GM19099 (cell line): ENCODE measurements around the gene DPH3.

Experiments used
- POLR2A ChIP-seq: IDR thresholded peaks from 3 replicates; pipeline ENCODE4 v1.6.1; 2011; ENCODE audit warnings: low read depth; ENCODE audit not compliant: insufficient read length; ENCODE audit errors: extremely low read depth

Gene DPH3

GRCh38 chr3:16297997-16298885 is 33.5 kb upstream of the DPH3 start:
- no peak for TF ChIP-seq POLR2A

- no peak for TF ChIP-seq POLR2A
These were observed 30.7 kb upstream of the DPH3 start for GRCh38 chr3:16295298-16295890.

GRCh38 chr3:16294844-16295243 is 30.1 kb upstream of the DPH3 start:
- TF ChIP-seq POLR2A: no peak

- no peak for TF ChIP-seq POLR2A
These were observed 26.1 kb upstream of the DPH3 start for GRCh38 chr3:16290827-16291196.

- no peak for TF ChIP-seq POLR2A
These were observed 25.5 kb upstream of the DPH3 start for GRCh38 chr3:16290007-16290826.

GRCh38 chr3:16289144-16289889 is 24.6 kb upstream of the DPH3 start:
- no peak for TF ChIP-seq POLR2A

- no peak for TF ChIP-seq POLR2A
These were observed 23.9 kb upstream of the DPH3 start for GRCh38 chr3:16288664-16289063.

- no peak for TF ChIP-seq POLR2A
These were observed 22.2 kb upstream of the DPH3 start for GRCh38 chr3:16286751-16287543.

GRCh38 chr3:16286161-16286560 is 21.4 kb upstream of the DPH3 start:
- TF ChIP-seq POLR2A: no peak

GRCh38 chr3:16284633-16285032 is 19.9 kb upstream of the DPH3 start:
- no peak for TF ChIP-seq POLR2A

GRCh38 chr3:16280671-16281070 is 15.9 kb upstream of the DPH3 start:
- no peak for TF ChIP-seq POLR2A

GRCh38 chr3:16279010-16279801 is 14.5 kb upstream of the DPH3 start:
- TF ChIP-seq POLR2A: no peak

GRCh38 chr3:16277471-16277870 is 12.7 kb upstream of the DPH3 start:
- no peak for TF ChIP-seq POLR2A
